GM21619 (cell line): ENCODE results near the gene DNAH11.
"Not testable (repeated sequence)": the region's sequence is repeated elsewhere in the genome, so short reads cannot be mapped to it uniquely, and the experiment has no call there.

Source experiments
- ATAC-seq: cut with Tn5 transposase; IDR thresholded peaks from one replicate; pipeline ENCODE4 v1.9.1; 2021; ENCODE audit not compliant: unreplicated experiment

Gene DNAH11

DNA sequence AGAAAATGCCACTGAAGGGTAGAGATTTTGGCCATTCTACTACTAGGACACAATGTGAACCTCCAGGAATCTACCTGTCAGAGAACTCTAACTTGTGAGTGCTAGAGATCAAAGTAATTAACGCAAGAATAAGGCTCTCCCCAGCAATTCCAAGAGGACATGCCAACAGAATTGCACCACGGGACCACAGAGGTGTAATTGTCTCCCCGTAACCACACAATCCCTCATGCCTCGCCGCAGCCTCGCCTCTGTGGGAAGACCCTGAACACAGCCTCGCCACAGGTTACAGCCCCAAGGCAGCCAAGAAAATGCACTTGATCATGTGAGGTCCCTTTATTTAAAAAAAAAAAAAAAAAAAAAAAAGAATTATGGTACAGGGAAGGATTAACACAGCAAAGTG is 373.3 kb downstream of the DNAH11 start:
- no peak for ATAC-seq

DNA sequence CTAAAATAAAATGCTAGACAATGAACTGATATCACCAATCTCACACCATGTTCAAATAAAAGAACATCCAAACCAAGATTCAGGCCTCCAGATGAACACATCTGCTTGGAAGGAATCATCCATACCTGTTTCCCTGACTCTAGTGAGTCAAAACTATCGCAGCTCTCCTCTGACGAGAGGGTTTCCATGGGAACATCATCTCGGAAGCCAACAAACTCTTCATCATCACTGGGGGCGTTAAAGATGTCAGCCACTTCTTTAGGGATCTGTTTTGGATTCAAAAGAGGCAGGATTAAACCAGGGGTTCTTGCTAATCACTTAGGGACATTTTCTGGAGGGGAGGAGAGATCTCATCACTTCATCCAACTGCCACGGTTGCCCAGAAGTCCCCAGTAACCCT is 373.8 kb downstream of the DNAH11 start:
- ATAC-seq, result no peak

DNA sequence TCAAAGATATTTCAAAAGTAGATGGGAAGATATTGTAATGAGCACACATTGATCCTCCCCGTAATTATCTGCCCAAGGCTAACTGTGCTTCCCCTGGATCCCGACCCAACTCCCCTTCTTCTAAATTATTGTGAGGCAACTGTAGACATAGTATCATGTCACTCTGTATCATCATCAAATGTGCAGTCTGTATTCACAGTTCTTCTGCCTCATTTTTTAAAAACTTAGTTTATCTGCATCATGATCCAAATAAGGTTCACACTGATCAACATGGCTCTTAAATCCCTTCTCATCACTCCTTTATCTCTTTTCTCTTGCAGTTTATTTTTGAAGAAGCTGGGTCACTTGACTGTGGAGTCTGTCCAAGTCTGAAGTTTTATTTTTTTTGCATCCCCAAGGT is 375.4 kb downstream of the DNAH11 start:
- no peak for ATAC-seq

DNA sequence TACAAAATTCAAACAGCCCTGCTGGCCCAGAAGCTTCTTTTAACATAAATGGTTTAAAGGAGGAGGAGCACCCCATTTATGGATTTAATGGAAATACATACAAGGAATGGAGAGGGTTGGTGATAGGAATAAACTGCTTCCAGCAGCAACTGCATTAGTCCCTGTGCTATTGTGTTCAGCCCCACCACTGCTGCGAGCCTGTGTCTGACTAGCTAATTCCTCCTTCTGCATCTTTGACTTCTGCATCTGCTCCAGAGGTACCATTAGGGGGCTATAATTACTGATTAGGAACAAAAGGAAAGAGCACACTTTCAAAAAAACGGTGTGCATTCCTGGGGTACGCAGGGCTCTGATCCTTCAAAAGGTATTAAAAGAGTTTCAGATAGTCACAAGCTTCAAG is 378.1 kb downstream of the DNAH11 start:
- ATAC-seq, result no peak

DNA sequence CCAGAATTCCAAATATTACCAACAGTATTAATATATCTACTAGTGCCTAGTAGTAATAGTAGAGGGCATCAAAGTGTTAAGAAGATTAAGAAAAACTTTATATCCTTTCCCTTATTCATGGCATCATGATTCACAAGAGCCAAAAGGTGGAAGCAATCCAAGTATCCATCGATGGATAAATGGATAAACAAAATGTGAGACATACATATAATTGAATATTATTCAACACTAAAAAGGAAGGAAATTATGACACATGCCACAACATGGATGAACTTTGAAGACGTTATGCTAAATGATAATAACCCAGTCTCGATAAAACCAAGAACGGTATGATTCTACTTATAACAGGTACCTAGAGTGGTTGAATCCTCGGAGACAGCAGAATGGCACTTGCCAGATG is 379.8 kb downstream of the DNAH11 start:
- ATAC-seq, result no peak

DNA sequence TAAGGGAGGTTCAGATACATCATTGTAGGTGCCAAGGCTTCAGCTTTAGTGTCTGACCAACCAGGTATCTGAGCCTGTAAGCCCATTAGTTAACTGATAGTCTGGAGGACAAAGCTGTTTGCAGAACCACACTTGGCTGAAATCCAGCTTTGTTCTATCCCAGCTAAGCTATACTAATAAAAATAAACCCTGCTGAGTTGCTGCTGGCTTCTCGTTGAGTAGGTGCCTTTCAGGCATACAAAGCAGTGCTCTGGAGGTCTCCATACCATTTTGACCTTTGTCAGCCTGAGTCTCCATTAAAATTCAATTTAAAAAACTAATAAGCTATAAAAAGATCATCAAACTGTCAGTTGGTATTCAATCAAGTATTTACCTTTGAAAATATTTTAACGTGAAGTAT is 380.8 kb downstream of the DNAH11 start:
- no peak for ATAC-seq

DNA sequence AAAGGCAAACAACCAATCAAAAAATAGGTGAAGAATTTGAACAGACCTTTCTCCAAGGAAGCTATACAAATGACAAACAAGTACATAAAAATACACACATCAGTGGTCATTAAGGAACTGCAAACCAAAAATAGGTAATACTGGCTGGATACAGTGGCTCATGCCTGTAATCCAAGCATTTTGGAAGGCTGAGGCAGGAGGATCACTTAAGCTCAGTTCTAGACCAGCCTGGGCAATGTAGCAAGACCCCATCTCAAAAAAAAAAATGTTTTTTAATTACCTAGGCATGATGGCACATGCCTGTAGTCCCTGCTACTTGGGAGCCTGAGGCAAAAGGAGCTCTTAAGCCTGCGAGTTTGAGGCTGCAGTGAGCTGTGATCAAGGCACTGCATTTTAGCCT is 383.6 kb downstream of the DNAH11 start:
- ATAC-seq, result no peak

DNA sequence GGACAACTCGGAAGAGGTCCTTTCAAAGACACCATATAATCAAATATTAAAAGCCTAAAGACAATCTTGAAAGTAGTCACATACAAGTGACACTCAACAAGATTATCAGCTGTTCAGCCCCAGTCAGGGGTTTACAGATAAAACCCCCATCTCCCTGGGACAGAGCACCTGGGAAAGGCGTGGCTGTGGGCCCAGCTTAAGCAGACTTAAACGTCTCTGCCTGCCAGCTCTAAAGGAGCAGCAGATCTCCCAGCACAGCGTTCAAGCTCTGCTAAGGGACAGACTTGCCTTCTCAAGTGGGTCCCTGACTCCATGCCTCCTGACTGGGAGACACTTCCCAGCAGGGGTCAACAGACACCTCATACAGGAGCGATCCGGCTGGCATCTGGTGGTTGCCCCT is 384.9 kb downstream of the DNAH11 start:
- ATAC-seq, result no peak

DNA sequence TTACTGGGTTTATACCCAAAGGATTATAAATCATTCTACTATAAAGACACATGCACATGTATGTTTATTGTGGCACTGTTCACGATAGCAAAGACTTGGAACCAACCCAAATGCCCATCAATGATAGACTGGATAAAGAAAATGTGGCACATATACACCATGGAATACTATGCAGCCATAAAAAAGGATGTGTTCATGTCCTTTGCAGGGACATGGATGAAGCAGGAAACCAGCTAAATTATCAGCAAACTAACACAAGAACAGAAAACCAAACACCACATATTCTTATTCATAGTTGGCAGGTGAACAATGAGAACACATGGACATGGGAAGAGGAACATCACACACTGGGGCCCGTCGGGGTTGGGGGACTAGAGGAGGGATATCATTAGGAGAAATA is 390.5 kb downstream of the DNAH11 start:
- ATAC-seq, result not testable (repeated sequence)

DNA sequence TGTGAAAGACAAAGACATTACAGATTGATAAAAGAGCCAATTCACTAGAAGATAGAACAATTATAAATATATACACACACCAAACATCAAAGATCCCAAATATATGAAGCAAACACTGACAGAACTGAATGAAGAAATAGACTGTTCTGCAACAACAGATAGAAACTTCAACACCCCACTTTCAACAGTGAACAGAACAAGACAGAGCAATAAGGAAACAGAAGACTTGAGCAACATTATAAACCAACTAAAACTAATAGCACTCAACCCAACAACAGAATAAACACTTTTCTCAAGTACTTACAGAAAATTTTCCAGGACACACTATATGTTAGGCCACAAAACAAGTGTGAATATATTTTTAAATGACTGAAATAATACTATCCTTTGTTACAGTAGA is 392.0 kb downstream of the DNAH11 start:
- ATAC-seq, result no peak

DNA sequence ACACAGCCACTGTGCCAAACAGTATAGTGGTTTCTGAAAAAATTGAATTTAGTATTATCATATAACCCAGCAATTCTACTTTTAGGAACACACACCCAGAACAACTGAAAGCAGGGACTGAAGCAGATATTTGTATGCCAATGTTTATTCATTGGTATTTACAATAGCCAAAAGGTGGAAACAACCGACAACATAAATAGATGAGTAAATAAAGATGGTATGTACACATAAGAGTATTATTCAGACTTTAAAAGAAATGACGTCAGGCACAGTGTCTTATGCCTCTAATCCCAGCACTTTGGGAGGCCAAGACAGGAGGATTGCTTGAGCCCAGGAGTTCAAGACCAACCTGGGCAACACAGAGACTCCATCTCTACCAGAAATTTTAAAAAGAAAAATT is 395.6 kb downstream of the DNAH11 start:
- ATAC-seq, result no peak

DNA sequence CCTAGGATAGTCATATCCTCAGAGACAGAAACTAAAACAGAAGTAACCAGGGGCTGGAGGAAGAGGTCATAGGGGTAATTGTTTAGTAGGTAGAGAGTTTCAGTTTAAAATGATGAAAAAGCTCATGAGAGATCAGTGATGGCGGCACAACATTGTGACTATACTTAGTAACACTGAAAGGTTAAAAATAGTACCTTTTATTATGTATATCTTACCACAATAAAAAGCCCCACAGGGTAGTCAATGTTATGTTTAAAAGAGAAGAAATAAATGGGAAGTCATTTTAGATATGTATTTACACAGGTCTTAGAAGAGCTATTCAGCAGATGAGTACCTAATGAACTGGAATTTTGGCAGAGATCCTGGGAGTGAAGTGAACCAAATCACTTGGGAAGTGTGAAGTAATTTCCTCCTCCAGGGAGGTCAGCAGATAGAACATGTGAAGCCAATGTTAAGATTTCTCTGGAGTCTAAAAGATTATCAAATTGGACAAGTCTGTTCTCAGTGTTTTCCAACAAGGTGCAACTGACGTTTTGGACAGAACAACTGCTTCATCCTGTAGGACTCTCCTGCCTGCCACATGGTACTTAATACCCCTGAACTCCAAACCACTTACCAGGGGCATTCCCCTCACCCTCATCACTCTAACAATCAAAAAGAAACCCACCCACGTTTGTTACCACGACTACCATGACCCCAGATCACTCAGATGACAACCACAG is 396.5 kb downstream of the DNAH11 start:
- peak; percentile 69 for ATAC-seq

DNA sequence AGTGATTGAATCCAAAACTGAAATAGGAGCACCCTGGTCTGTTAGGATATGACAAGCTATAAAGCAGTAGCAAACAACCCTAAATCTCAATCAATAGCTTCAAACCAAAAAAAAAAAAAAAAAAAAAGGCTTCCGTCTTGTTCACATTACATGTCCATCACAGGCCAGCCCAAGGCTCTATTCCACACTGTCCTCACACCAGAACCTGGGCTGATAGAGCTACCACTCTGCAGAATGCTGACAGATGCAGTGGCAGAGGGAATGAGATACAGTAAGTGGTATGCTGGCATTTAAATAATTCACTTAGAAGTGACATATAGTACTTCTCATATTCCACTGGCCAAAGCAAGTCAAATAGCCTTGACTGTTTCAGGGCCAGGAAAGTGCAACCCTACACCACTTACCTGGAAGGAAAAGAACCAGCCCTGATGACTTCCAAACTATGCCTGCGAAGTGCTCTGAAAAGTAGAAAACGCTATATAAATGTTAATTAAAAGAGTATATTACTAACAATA is 397.1 kb downstream of the DNAH11 start:
- ATAC-seq, result no peak

DNA sequence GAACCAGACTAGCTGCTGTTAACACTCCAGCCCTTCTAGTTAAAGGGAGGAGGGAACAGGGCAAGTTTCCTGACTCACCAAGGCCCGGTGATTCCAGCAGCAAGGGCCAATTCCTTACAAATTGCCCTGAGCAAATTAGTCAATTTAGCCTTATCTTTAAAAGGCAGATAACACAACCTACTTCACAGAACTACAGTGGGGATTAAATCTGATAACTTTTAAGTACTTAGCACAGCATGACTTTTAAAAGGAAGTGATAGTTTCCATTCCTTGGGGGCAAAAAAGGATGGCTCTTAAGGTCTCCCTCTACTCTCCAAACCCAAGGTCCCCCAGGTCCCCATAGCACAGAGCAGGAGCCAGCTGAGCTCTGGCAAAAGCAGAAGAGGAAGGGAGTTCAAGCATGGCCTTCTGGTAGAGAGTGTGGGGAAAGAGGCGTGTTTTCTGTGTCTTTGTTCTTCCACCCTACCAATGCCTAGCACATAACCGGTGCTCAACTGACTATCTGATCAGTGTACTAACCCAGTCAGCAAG is 398.8 kb downstream of the DNAH11 start:
- ATAC-seq, result no peak

DNA sequence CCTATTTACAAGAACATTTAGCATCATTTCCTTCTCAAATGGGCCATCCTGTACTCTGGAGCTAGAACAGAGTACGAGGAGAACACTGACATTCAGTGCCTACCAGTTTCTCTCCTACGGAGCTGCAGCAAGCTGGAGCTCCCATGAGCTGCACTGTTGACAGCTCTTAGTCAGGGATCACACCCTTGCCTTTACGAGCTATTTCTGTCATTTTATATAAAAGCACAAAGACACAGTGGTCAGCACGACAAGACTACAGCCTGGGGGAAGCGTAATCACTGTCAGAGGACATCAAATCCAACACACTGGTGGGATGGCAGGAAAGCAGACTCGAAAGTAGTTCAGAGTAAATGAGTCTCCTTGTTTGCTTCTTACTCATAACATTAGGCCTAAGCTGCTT is 400.1 kb downstream of the DNAH11 start:
- ATAC-seq, result no peak

DNA sequence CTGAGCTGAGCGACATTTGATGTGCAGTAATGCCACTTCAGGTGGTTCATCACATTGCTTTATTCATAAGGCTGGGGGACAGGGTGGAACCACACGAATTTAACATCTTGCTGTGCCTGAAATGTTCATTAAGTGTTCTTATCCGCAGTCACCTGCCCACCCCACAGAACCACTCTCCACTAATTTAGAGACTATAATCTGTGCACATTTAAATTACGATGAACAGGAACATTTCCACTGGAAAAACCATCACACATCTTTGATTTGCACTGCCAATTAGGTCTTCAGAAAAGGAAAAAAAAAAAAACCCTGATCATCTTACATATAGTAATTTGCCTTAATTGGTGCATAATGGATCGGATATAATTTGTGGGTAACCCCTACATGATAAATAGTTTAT is 400.6 kb downstream of the DNAH11 start:
- ATAC-seq, result no peak

DNA sequence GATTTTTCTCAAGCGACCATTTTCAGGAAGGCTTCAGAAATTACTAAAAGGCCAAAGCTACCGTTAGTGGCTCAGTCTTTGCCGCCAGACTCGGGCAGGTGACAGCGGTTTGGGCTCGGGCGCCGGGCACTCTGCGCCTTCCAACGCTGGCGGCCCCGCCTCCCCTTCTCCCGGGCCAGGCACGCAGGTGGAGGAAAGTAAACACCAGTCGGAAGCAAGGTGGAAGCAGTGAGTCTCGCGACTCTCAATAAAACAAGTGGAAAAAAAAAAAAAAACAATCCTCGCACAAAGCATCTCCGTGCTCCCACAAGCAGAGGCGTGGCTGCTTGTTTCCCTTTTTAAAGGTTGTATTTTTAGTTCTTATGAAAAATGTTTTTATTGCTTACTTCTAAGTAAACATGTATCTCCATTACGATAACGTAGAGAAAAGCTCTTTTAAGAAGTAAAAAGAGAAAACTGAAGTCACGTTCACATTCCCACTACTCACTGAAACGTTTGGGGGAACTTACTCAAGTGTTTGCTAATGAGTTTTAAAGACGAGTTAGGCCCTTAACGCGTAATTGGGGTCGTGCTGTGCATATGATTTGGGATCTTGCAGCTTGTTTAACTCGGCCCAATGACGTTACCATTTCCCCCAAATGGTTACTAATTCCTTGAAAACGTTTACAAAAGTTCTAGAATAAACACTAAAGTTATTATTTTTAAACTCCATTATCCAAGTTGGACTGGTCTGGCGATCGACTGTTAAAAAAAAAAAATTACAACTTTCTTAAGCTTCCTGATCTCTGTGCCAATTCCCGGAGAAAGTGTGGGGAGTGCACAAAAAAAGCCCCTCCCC is 402.0 kb downstream of the DNAH11 start:
- ATAC-seq, result no peak

DNA sequence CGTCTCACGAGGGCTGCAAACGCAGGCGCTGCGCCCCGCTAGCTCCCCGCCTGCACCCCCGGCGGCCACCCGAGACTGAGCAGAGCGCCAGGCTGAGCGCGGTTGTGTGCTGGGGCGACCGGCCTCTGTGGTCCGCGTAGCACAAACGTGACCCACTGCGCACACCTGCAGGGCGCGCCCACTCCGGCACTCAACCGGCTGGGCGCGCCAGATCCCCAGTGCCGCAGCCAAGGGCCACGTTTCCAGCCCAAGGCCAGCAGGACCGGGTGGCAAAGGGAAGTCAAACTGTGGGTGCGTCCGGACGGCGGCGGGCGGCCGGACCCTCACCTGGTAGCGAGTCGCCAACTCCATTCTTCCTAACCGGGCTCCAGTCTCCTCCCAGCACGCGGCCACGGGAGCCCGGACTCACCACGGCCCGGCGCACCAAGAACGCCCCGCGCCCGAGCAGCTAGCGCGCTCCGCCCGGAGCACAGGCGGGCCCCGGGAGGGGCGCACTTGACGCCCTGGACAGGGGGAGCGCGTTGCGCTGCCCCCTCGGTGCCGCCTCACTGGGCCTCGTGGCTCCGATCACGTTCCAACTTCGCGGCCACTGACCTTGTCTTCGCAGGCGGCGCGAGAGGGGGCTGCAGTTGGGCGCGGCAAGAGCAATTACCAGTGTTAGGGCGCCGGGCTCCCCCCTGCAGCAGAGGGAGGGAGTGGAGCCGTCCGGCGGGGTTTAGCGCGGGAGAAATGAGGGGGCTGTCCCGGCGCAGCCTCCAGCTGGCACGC is 402.8 kb downstream of the DNAH11 start, which contains the start of gene CDCA7L:
CDCA7L (minus strand) TSS at position 446 of the 768 bp plus-strand sequence; CDS start at position 351, 95 bp downstream.
- peak; percentile 83 for ATAC-seq

DNA sequence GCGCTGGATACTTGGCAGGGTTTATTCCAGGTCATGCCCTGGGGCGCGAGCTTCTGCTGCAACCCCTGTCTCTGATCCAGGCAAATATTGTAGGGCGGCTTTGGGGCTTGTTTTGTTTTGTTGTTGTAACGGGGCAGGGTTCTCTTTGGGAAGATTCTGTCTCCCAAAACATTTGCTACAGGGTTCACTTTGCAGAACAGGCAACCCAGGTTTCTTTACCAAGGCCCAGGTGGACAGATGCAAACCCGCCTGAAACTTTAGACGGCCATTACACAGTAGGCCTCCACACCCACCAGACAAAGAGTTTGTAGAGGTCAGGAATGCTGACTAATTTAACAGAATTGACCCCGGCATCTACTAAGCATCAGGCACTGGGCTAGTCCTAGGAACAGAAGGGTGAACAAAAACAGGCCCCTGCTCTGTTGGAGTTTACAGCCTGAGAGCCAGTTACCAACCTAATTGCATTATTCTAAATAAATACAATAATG is 403.4 kb downstream of the DNAH11 start:
- no peak for ATAC-seq

DNA sequence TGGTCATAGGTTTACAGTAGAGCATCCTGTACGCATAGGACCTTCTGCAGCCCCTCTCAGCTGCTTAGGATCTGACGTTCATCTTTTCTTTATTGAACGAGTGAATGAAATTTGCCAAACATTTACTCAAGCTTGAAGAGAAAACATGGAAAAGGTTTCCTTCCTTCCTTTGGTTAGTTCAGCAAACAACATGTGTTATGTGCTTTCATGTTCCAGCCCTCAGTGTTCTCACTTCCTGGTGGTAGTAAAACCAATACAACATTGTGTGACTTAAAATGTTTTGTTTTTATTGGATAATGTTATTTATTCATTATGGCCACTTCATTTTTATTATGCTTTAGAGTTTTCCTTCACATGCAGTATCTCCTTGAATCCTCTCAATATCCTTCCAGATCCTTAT is 404.2 kb downstream of the DNAH11 start:
- no peak for ATAC-seq

DNA sequence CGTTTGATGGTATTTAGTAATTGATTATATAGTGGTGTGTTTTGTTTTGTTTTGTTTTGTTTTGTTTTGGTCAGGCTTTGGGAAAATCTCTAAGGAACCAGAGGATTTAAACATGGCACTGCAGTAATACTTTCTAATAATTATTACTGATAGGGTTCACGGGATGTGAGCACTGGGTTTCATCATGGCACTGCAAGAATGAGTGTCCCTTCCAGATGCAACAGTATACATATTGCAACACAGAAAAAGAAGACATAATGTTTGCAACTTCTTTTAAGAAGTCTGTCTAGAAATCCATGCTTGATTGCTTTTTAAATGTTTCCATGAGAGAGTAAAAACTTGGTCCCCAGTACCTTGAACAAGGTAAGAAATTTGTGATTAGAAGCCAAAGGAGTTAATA is 405.1 kb downstream of the DNAH11 start:
- no peak for ATAC-seq
